H9 (cell line): ENCODE data around the gene SPACA5B. TPM values are rescaled to one million over a fixed set of nuclear protein-coding genes. Genes with fewer than 3 reads are reported as not detected.
"Not testable (repeated sequence)": the region's sequence is repeated elsewhere in the genome, so short reads cannot be mapped to it uniquely, and the experiment has no call there.

ENCODE experiments used
- DNase-seq: peaks from one replicate; pipeline ENCODE4 v3.0.0-alpha.2; 2017
- H2AFZ ChIP-seq: one replicate; pipeline ENCODE4 v1.6.1; 2013; ENCODE audit warnings: mild to moderate bottlenecking, low read length, control low read depth, moderate library complexity
- H2AK5ac ChIP-seq: 2 replicates; pipeline ENCODE4 v1.6.1; 2013; ENCODE audit warnings: low read length, control low read depth, mixed read lengths; ENCODE audit not compliant: insufficient read length
- H2BK120ac ChIP-seq: one replicate; pipeline ENCODE4 v1.6.1; 2013; ENCODE audit warnings: low read depth, mild to moderate bottlenecking, low read length, control low read depth, inconsistent platforms; ENCODE audit not compliant: poor library complexity, severe bottlenecking
- H2BK12ac ChIP-seq: 2 replicates; pipeline ENCODE4 v1.6.1; 2013; ENCODE audit warnings: low read length, control low read depth, mixed read lengths, low read depth; ENCODE audit not compliant: insufficient read length
- H2BK15ac ChIP-seq: 2 replicates; pipeline ENCODE4 v1.6.1; 2013; ENCODE audit warnings: low read depth, low read length, control low read depth
- H2BK20ac ChIP-seq: one replicate; pipeline ENCODE4 v1.6.1; 2013; ENCODE audit warnings: low read depth, mild to moderate bottlenecking, low read length, control low read depth, inconsistent platforms; ENCODE audit not compliant: poor library complexity, severe bottlenecking
- H2BK5ac ChIP-seq: 2 replicates; pipeline ENCODE4 v1.6.1; 2013; ENCODE audit warnings: low read length, control low read depth, mixed read lengths; ENCODE audit not compliant: insufficient read length
- H3K14ac ChIP-seq: 2 replicates; pipeline ENCODE4 v1.6.1; 2013; ENCODE audit warnings: low read length, control low read depth; ENCODE audit not compliant: insufficient read depth
- H3K18ac ChIP-seq: 2 replicates; pipeline ENCODE4 v1.6.1; 2013; ENCODE audit warnings: low read depth, mild to moderate bottlenecking, mixed read lengths, low read length, control low read depth; ENCODE audit not compliant: insufficient read length
- H3K23ac ChIP-seq: 2 replicates; pipeline ENCODE4 v1.6.1; 2013; ENCODE audit warnings: low read length, control low read depth, mixed read lengths, low read depth; ENCODE audit not compliant: insufficient read length
- H3K23me2 ChIP-seq: 2 replicates; pipeline ENCODE4 v1.6.1; 2013; ENCODE audit warnings: low read depth, mild to moderate bottlenecking, mixed read lengths, low read length, control low read depth; ENCODE audit not compliant: insufficient read length, poor library complexity, severe bottlenecking
- H3K27ac ChIP-seq: 2 replicates; pipeline ENCODE4 v1.5.1; 2013; ENCODE audit warnings: low read length, control low read depth, mixed read lengths, low read depth; ENCODE audit not compliant: insufficient read length
- H3K27me3 ChIP-seq: 2 replicates; pipeline ENCODE4 v1.6.1; 2013; ENCODE audit warnings: low read length, control low read depth, inconsistent platforms; ENCODE audit not compliant: insufficient read depth
- H3K4ac ChIP-seq: 2 replicates; pipeline ENCODE4 v1.6.1; 2013; ENCODE audit warnings: low read depth, mild to moderate bottlenecking, control low read depth, inconsistent platforms, low read length, moderate library complexity
- H3K4me1 ChIP-seq: 2 replicates; pipeline ENCODE4 v1.6.1; 2013; ENCODE audit warnings: low read length, control low read depth, inconsistent platforms; ENCODE audit not compliant: insufficient read depth
- H3K4me2 ChIP-seq: 2 replicates; pipeline ENCODE4 v1.6.1; 2013; ENCODE audit warnings: low read length, control low read depth, mixed read lengths; ENCODE audit not compliant: insufficient read length, insufficient read depth
- H3K56ac ChIP-seq: 2 replicates; pipeline ENCODE4 v1.6.1; 2013; ENCODE audit warnings: low read depth, mild to moderate bottlenecking, mixed read lengths, low read length, control low read depth; ENCODE audit not compliant: insufficient read length
- H3K79me1 ChIP-seq: 2 replicates; pipeline ENCODE4 v1.6.1; 2013; ENCODE audit warnings: low read depth, mild to moderate bottlenecking, moderate library complexity, low read length, control low read depth, inconsistent platforms; ENCODE audit not compliant: insufficient read depth, poor library complexity, severe bottlenecking
- H3K79me2 ChIP-seq: 2 replicates; pipeline ENCODE4 v1.6.1; 2013; ENCODE audit warnings: low read length, control low read depth, inconsistent platforms; ENCODE audit not compliant: insufficient read depth
- H3K9ac ChIP-seq: 2 replicates; pipeline ENCODE4 v1.6.1; 2013; ENCODE audit warnings: low read length, control low read depth, mixed read lengths; ENCODE audit not compliant: insufficient read length; ENCODE audit errors: extremely low read depth
- H3K9me3 ChIP-seq: one replicate; pipeline ENCODE4 v1.6.1; 2013; ENCODE audit warnings: low read depth, low read length, inconsistent platforms; ENCODE audit not compliant: control insufficient read depth
- H3T11ph ChIP-seq: one replicate; pipeline ENCODE4 v1.6.1; 2013; ENCODE audit warnings: mild to moderate bottlenecking, low read length, control low read depth, inconsistent platforms
- H4K20me1 ChIP-seq: one replicate; pipeline ENCODE4 v1.6.1; 2013; ENCODE audit not compliant: control insufficient read depth, insufficient read length, insufficient read depth
- H4K5ac ChIP-seq: 2 replicates; pipeline ENCODE4 v1.6.1; 2013; ENCODE audit warnings: low read depth, mild to moderate bottlenecking, mixed read lengths, low read length, control low read depth; ENCODE audit not compliant: insufficient read length
- H4K8ac ChIP-seq: replicated peaks from 2 replicates; pipeline ENCODE4 v1.6.1; 2013; ENCODE audit warnings: low read length, control low read depth, mixed read lengths, low read depth; ENCODE audit not compliant: insufficient read length
- H4K91ac ChIP-seq: 2 replicates; pipeline ENCODE4 v1.6.1; 2013; ENCODE audit warnings: low read depth, mild to moderate bottlenecking, moderate library complexity, mixed read lengths, low read length, control low read depth; ENCODE audit not compliant: insufficient read length
- H3K27ac Mint-ChIP-seq, 3 experiments: 2 replicates in 2 of 3; 3 replicates in 1 of 3; pipeline ENCODE4 v1.8.0; 2020 to 2021; ENCODE audit warnings: mixed read lengths in 3 of 3, mild to moderate bottlenecking in 1 of 3, moderate library complexity in 1 of 3
- H3K27me3 Mint-ChIP-seq: 2 replicates; pipeline ENCODE4 v1.8.0; 2021; ENCODE audit warnings: low read depth, mild to moderate bottlenecking, moderate library complexity, mixed read lengths
- H3K36me3 Mint-ChIP-seq, 3 experiments: 2 replicates in 2 of 3; 3 replicates in 1 of 3; pipeline ENCODE4 v1.8.0; 2020 to 2021; ENCODE audit warnings: low read depth in 3 of 3, mixed read lengths in 3 of 3; ENCODE audit not compliant: insufficient read depth in 1 of 3
- H3K4me1 Mint-ChIP-seq, 2 experiments: 2 replicates each; pipeline ENCODE4 v1.8.0; 2020; ENCODE audit warnings: mixed read lengths in 2 of 2
- H3K4me3 Mint-ChIP-seq, 2 experiments: 2 replicates in 1 of 2; 3 replicates in 1 of 2; pipeline ENCODE4 v1.8.0; 2020 to 2021; ENCODE audit warnings: mild to moderate bottlenecking in 2 of 2, mixed read lengths in 2 of 2, moderate library complexity in 1 of 2
- H3K9me3 Mint-ChIP-seq, 2 experiments: 2 replicates in 1 of 2; 3 replicates in 1 of 2; pipeline ENCODE4 v1.8.0; 2020; ENCODE audit warnings: mild to moderate bottlenecking in 2 of 2, mixed read lengths in 2 of 2, moderate library complexity in 1 of 2
- WGBS: extraction: QIAGEN DNeasy Blood & Tissue Kit; methylation state at CpG from one replicate; pipeline ENCODE4 v1.1.7; 2013; ENCODE audit warnings: missing lambda C conversion rate, low lambda C conversion rate, mixed read lengths; ENCODE audit not compliant: insufficient read length; ENCODE audit errors: extremely low coverage; 5-methylcytosine and 5-hydroxymethylcytosine counted together
- long read RNA-seq: library from polyadenylated mRNA; unstranded; transcript quantifications from one replicate; pipeline ENCODE4 v2.0.0, GENCODE V29; 2020
- total RNA-seq: library from RNA; stranded (reverse); gene quantifications from 2 replicates; pipeline ENCODE4 v1.2.1, GENCODE V29; 2021

Gene SPACA5B
- not detected in 2 replicates for total RNA-seq
- long read RNA-seq: 0 reads

DNA sequence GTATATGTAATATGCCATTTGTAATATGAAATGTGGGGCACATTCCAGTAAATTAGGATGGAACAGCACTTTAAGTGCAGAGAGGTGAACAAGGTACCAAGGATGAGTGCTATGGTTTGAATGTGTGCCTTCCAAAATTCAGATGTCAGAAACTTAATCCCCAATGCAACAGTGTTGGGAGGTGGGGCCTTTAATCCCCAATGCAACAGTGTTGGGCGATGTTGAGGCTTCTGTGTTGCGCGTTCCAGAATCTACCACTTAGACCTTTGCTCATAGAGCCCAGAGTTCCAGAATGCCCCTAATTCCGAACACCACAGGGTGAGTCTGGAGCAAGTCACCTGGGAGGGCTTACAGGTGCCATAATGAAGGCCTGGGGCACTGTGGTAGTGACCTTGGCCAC, at the start of gene SPACA5B:
Gene SPACA5B, plus strand, starts transcription at position 301 of the 400 bp plus-strand sequence. Its CDS starts 62 bp downstream, at position 363.
- H3K4me2 ChIP-seq, H2BK5ac ChIP-seq, H3K9me3 ChIP-seq, H3K56ac ChIP-seq, H3K4me3 Mint-ChIP-seq, H2BK12ac ChIP-seq, H3T11ph ChIP-seq, H2BK15ac ChIP-seq, H2BK20ac ChIP-seq, H3K9ac ChIP-seq, H2BK120ac ChIP-seq, H4K91ac ChIP-seq, H3K79me2 ChIP-seq, H3K27ac Mint-ChIP-seq, H4K5ac ChIP-seq, H3K27me3 Mint-ChIP-seq, H2AFZ ChIP-seq, H3K4me1 ChIP-seq, H3K14ac ChIP-seq, H4K8ac ChIP-seq, H3K18ac ChIP-seq, H3K4ac ChIP-seq, H3K23ac ChIP-seq, H3K79me1 ChIP-seq, H3K23me2 ChIP-seq, H3K36me3 Mint-ChIP-seq, H4K20me1 ChIP-seq, H2AK5ac ChIP-seq, H3K4me1 Mint-ChIP-seq, H3K27ac ChIP-seq, H3K27me3 ChIP-seq, DNase-seq: not testable (repeated sequence)
- no CpG with 5 or more reads among the region's 4 CpGs for WGBS
- peaks cover 16 to 23% of the 10 kb centered on the region in 2 experiments for H3K9me3 Mint-ChIP-seq
